ENCODE data around the gene FMNL1.

The FMNL1 gene

DNA sequence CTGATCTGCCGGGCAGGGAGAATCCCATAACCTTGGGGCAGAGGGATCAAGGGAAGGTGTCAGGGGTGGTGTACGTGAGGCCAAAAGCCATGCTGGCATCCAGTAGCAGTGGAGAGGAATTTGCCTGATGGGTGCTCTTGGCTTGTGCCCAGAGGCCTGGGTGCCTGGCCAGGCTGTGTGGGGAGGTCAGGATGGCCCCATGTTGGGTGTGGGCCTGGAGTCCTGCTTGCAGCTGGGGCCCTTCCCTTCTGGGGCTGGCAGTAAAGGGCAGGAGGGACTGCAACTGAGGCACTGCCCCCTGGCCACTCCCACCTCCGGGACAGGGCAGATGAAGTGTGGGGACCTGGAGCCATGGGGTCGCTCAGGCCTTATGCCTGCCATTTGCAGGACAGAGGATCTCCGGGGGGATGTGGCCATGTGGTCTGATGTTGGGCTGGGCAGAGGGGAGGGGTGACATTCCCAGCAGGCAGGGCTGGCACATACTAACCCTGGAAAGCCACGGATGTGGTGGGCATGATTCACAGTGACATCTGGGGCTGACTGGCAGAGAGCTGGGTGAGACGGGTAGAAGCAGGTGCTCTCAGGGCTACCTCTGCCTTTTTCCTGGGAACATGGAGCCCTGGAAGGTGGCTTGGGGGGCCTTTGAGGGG lies 3.5 kb downstream of the FMNL1 start:
- peaks cover 27% of the 10 kb centered on the region for H3K4me1 Mint-ChIP-seq
- H3K9me3 Mint-ChIP-seq, result no peaks in the 10 kb centered on the region
- H3K27ac Mint-ChIP-seq, result no peak overlapping the region
- H3K4me3 Mint-ChIP-seq, result no peak overlapping the region
- no peak for TF ChIP-seq CTCF (IDR thresholded peaks at IDR 0.05; ENCODE audit: unreplicated experiment in 3 of 3)
- no peaks in the 10 kb centered on the region for H3K36me3 Mint-ChIP-seq (ENCODE audit: low read depth)
- H3K27me3 Mint-ChIP-seq (ENCODE audit: low read depth), result peaks cover 66% of the 10 kb centered on the region

DNA sequence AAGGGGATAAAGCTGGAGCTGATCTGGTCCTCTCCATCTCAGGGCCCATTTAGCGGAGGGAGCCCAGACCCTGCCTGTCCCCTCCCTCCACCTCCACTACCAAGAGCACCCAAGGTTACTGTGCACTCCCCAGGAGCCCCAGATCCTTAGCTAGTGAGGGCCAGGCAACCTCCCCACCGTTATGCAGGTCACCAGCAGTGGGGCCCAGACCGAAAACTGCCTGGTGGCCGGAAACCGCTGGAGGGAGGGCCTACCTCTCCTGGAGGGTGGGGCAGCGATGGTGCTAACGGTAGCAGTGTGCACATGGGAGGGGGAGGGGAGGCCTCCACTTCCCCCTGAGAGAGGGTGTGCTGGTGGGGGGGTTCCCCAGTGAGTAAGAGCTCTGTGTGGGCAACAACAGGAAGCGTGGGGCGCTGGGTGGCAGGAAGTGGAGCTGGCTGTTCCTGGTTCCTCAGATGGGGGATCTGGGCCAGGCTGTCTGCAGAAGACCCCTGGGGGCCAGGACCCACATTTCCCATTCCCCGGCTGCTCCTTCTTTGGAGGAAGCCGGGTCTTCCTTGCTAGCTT lies 4.4 kb downstream of the FMNL1 start:
- H3K4me3 Mint-ChIP-seq, result no peak overlapping the region
- no peak for TF ChIP-seq CTCF (IDR thresholded peaks at IDR 0.05; ENCODE audit: unreplicated experiment in 3 of 3)
- H3K4me1 Mint-ChIP-seq, result peaks cover 27% of the 10 kb centered on the region
- H3K27ac Mint-ChIP-seq, result peak overlapping the region in 1 of 3 experiments; percentile 35
- no peaks in the 10 kb centered on the region for H3K36me3 Mint-ChIP-seq (ENCODE audit: low read depth)
- no peaks in the 10 kb centered on the region for H3K9me3 Mint-ChIP-seq
- H3K27me3 Mint-ChIP-seq (ENCODE audit: low read depth), result peaks cover 57% of the 10 kb centered on the region

DNA sequence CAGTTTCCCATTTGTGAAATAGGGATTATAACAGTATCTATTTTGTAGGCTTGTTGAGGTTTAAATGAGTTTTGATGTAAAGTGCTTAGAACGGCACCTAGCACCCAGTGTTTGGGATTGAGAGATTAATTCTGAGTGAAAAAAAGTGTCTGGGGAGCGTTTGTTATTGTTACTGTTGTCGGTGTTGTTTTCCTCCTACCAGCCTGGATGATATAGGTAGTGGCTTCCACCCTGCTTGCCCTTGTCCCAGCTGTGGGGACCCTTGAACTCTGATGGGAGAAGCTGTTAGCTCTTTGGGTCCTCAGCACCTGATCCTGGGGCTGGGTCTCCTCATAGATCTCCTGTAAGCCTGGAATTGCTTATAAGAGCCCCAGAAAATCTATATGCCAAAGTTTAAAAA lies 4.9 kb downstream of the FMNL1 start:
- Mint-ChIP-seq H3K4me3 (no peak overlapping the region), H3K27ac (peak overlapping the region in 1 of 3 experiments; percentile 35)

DNA sequence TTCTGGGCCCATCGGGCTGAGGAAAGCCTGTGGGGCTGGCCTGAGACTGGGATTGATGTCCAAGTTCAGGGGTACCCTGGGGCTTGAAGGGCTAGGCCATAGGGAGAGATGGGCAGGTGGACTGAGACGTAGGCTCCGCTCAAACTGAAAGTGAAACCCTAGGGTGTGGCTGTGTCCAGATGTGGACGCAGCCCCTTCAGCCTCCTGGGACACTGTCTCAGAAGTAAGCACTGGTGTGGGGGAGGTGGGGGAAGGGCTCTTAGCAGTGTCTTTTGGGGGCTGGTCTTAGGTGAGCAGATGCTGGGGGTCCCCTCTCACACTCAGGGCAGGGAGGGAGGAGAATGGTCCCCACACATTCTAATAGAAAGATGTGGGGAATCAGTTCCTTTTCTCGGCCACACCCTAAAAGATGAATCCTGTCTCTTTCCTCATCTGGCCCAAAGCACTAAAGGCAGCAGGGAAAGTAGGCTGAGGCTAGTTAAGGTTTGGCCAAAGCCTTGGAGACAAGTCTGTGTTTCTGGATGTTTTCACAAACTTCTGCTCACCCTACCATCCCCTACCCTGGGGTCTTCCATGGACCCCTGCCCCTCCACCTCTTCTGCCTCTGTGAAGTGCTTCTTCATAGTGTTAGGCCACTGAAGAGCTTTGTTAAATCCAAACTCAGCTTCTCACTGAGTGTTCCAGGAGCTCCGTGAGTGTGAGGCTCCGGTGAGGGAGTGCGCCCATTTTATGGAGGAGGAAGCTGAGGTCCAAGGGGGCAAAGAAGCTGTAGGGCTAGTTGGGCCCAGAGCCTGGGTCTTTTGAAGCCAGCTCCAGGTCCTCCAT lies 5.6 kb downstream of the FMNL1 start:
- peaks cover 27% of the 10 kb centered on the region for H3K4me1 Mint-ChIP-seq
- H3K27me3 Mint-ChIP-seq (ENCODE audit: low read depth), result peaks cover 58% of the 10 kb centered on the region
- H3K36me3 Mint-ChIP-seq (ENCODE audit: low read depth), result no peaks in the 10 kb centered on the region
- no peak overlapping the region for H3K27ac Mint-ChIP-seq
- no peak for TF ChIP-seq CTCF (IDR thresholded peaks at IDR 0.05; ENCODE audit: unreplicated experiment in 3 of 3)
- H3K4me3 Mint-ChIP-seq, result no peak overlapping the region
- H3K9me3 Mint-ChIP-seq, result no peaks in the 10 kb centered on the region

More for the DNA sequence above, 4.9 kb downstream of the FMNL1 start:
- peaks cover 27% of the 10 kb centered on the region for H3K4me1 Mint-ChIP-seq
- H3K36me3 Mint-ChIP-seq (ENCODE audit: low read depth), result no peaks in the 10 kb centered on the region
- peaks cover 54% of the 10 kb centered on the region for H3K27me3 Mint-ChIP-seq (ENCODE audit: low read depth)
- no peaks in the 10 kb centered on the region for H3K9me3 Mint-ChIP-seq
- no peak for TF ChIP-seq CTCF (IDR thresholded peaks at IDR 0.05; ENCODE audit: unreplicated experiment in 3 of 3)

DNA sequence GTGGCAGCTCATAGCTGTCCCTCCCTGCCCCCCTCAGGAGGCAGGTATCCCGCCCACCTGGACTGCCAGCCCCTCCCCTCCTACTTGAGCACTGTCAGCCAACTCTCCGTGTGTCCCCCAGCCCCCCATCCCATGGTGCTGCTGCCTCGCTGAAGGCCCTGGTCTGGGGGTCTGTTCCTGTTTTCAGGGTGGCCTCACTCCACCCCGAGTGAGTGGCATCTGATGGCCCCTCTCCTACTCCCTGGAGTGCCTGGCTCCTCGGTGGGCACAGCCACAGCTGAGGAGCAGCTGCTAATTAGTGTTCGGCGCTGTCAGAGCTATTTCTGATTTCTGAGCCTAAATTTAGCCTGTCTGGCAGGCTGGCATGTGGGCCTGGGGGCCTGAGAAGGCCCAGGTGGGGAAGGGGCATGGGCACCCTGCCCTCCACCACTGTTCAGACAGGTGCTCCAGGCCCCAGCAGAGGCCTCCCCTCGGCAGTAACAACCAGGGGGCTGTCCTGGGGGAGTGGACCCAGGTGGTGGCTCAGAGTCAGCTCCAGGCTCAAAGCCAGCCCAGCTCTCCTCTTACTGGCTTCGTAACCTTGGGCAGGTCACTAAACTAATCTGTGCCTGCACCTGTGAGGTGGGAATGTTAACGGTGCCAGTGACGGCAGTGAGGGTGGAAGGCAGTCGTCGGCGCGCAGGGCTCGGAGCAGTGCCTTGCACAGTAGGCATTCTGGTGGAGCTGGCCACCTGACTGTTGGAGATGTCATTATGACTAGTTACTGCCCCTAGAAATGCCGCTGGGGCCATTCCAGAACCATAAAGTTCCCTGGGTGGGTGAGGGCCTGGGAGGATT lies 6.5 kb downstream of the FMNL1 start:
- peaks cover 55% of the 10 kb centered on the region for H3K27me3 Mint-ChIP-seq (ENCODE audit: low read depth)
- TF ChIP-seq CTCF (IDR thresholded peaks at IDR 0.05; ENCODE audit: unreplicated experiment in 3 of 3), result no peak
- peak overlapping the region in 1 of 3 experiments; percentile 56 for H3K27ac Mint-ChIP-seq
- H3K9me3 Mint-ChIP-seq, result no peaks in the 10 kb centered on the region
- H3K4me1 Mint-ChIP-seq, result peaks cover 27% of the 10 kb centered on the region
- H3K4me3 Mint-ChIP-seq, result no peak overlapping the region
- H3K36me3 Mint-ChIP-seq (ENCODE audit: low read depth), result no peaks in the 10 kb centered on the region

Data from nephron (organoid).